Stomach (tissue), 4 donors: Measurements from ENCODE around the gene IL21R.

Experiments
- EP300 ChIP-seq: sonication (generic); formaldehyde crosslinking; IDR thresholded peaks from one replicate; pipeline ENCODE4 v1.6.1; 2017; ENCODE audit warnings: antibody characterized with exemption
- POLR2A ChIP-seq, 4 donors: fragments of 450-650 bp; IDR thresholded peaks; one replicate each; pipeline ENCODE4 v1.6.1; 2016; ENCODE audit warnings: antibody characterized with exemption in 4 of 4, control low read depth in 2 of 4, mild to moderate bottlenecking in 1 of 4, moderate library complexity in 1 of 4
- POLR2AphosphoS5 ChIP-seq, 3 donors: sonication (generic); formaldehyde crosslinking; IDR thresholded peaks; one replicate each; pipeline ENCODE4 v1.6.1; 2016; ENCODE audit warnings: antibody characterized with exemption in 3 of 3
- TF ChIP-seq, protein P1 (sequence below), 7 experiments: fragments of 450-650 bp in 4 of 7; fragments of 200-600 bp in 3 of 7; sonication (generic) in 3 of 7; IDR thresholded peaks; one replicate each; pipeline ENCODE4 v1.5.1; 2016 to 2019; ENCODE audit warnings: antibody characterized with exemption in 7 of 7, control low read depth in 2 of 7, mild to moderate bottlenecking in 1 of 7

DNA sequence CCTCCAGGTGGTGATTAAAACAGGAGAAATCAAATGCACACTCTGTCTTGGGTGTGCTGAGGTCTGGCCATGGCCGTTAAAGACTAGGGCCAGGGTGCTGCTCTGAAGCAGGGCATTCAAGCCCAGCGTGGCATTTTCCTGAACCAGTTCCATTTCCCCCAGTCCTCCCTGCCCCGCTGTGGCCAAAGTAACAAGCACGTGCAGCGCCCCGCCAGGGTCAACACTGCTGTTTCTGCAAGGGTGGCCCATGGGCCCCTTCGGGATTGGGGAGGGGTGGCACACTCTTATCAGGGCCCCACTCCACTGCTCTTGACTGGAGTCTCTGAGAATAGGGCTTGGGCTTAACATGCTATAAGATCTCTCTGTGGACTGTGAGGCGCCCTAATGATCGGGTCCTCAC, 72.9 kb downstream of the IL21R start:
- TF ChIP-seq POLR2AphosphoS5 (IDR thresholded peaks at IDR 0.05) (no peak), POLR2A (IDR thresholded peaks at IDR 0.05) (no peak), EP300 (no peak)
- TF ChIP-seq, protein P1, sequence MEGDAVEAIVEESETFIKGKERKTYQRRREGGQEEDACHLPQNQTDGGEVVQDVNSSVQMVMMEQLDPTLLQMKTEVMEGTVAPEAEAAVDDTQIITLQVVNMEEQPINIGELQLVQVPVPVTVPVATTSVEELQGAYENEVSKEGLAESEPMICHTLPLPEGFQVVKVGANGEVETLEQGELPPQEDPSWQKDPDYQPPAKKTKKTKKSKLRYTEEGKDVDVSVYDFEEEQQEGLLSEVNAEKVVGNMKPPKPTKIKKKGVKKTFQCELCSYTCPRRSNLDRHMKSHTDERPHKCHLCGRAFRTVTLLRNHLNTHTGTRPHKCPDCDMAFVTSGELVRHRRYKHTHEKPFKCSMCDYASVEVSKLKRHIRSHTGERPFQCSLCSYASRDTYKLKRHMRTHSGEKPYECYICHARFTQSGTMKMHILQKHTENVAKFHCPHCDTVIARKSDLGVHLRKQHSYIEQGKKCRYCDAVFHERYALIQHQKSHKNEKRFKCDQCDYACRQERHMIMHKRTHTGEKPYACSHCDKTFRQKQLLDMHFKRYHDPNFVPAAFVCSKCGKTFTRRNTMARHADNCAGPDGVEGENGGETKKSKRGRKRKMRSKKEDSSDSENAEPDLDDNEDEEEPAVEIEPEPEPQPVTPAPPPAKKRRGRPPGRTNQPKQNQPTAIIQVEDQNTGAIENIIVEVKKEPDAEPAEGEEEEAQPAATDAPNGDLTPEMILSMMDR (IDR thresholded peaks at IDR 0.05): no peak
